Measurements from ENCODE around the gene PEX5. TPM values are rescaled to one million over a fixed set of nuclear protein-coding genes. Genes with fewer than 3 reads are reported as not detected.

The PEX5 gene
- total and polyA plus RNA-seq, 2 of the 8 experiments (the other 6 are each of a cell fraction or from before 2014, with no cell fraction given) = 16.8 to 50.5 TPM

DNA sequence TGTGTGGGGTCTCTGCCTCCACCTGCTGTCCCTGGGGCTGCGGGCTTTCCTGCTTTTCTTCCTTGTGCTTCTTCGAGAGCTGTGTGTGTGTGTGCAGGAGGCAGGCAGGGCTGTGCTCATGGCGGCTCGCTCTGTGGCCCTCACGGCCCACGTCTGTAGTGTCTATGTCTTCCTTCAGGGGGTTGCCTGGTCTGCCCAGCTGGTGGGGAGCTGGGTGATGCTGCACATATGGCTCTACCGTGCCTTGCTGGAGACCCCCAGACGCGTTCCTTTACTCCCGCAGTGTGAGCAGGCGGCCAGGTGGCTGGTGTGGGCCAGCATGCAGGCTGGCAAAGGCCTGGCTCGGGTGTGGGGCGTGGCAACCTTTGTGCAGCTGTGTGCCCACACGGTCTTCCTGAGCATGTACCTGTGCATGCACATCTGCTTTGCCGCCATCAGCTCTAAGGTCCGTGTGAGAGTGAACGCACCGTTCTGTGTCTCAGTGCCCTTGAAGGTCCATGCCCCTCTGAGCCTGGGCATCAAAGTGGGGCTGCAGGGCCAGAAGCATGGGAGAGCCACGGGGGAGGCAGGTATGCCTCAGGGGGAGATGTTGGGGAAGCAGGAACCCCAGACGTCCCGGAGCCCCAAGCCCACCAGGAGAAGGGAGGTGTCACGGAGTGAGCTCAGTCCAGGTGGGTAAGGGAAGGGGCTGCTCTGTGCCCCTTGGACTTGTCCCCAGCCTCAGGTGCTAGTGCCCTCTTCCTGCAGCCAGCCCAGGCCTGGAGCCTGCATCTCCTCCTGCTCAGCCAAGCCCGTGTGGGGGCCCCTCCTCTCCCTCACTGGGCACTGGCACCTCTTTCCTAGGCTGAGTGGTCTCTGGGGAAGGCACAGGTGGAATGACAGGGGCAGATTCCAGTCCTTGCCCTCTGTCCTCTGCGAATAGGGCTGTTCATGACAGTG, 33.0 kb upstream of the PEX5 start (continued):
- TF ChIP-seq RAD21 (IDR thresholded peaks at IDR 0.05 in 1 of 2, conservative IDR thresholded peaks at IDR 0.05 in 1 of 2; ENCODE audit: low read depth in 2 of 2, low read length in 2 of 2) = no peak
- TF ChIP-seq, protein P1, sequence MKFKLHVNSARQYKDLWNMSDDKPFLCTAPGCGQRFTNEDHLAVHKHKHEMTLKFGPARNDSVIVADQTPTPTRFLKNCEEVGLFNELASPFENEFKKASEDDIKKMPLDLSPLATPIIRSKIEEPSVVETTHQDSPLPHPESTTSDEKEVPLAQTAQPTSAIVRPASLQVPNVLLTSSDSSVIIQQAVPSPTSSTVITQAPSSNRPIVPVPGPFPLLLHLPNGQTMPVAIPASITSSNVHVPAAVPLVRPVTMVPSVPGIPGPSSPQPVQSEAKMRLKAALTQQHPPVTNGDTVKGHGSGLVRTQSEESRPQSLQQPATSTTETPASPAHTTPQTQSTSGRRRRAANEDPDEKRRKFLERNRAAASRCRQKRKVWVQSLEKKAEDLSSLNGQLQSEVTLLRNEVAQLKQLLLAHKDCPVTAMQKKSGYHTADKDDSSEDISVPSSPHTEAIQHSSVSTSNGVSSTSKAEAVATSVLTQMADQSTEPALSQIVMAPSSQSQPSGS (IDR thresholded peaks at IDR 0.05; ENCODE audit: low read length) = no peak
- TF ChIP-seq GTF2F1 (IDR thresholded peaks at IDR 0.05; ENCODE audit: borderline replicate concordance, low read depth, low read length) = no peak
